Coronary artery (tissue), 2 donors: ENCODE measurements around the gene CENPM.

ENCODE experiments used
- DNase-seq: peaks from one replicate; pipeline ENCODE4 v3.0.0-alpha.2; 2017; ENCODE audit warnings: low spot score
- H3K27ac ChIP-seq, 2 donors: fragments of 200-600 bp; sonication (generic); one replicate each; pipeline ENCODE4 v1.5.1; 2016 to 2019
- H3K4me3 ChIP-seq: fragments of 200-600 bp; sonication (generic); 2 replicates; pipeline ENCODE4 v1.5.1; 2016; ENCODE audit warnings: mild to moderate bottlenecking, moderate library complexity
- CTCF ChIP-seq: fragments of 200-600 bp; sonication (generic); IDR thresholded peaks from one replicate; pipeline ENCODE4 v1.5.1; 2019; ENCODE audit warnings: antibody characterized with exemption

The CENPM gene

GRCh38 chr22:41933411-41934177 is 13.4 kb downstream of the CENPM start:
- DNase-seq = no peak
- TF ChIP-seq CTCF = no peak
- Histone ChIP-seq H3K4me3 (no peak overlapping the region), H3K27ac (no peak overlapping the region)

- DNase-seq = no peak
- TF ChIP-seq CTCF = no peak
- H3K4me3 ChIP-seq = no peak overlapping the region
Observed at GRCh38 chr22:41932353-41932752, 14.6 kb downstream of the CENPM start.

GRCh38 chr22:41931701-41932269 is 15.2 kb downstream of the CENPM start:
- DNase-seq = no peak

More at GRCh38 chr22:41932353-41932752, 14.6 kb downstream of the CENPM start:
- H3K27ac ChIP-seq = no peak overlapping the region

GRCh38 chr22:41929418-41929810 is 17.5 kb downstream of the CENPM start:
- no peak for TF ChIP-seq CTCF
- no peak overlapping the region for H3K27ac ChIP-seq
- no peak overlapping the region for H3K4me3 ChIP-seq
- no peak for DNase-seq

More at GRCh38 chr22:41931701-41932269, 15.2 kb downstream of the CENPM start:
- no peak overlapping the region for H3K4me3 ChIP-seq
- no peak for TF ChIP-seq CTCF
- H3K27ac ChIP-seq = no peak overlapping the region

GRCh38 chr22:41928593-41929417 is 18.1 kb downstream of the CENPM start:
- H3K4me3 ChIP-seq = no peak overlapping the region
- TF ChIP-seq CTCF = no peak
- no peak overlapping the region for H3K27ac ChIP-seq
- DNase-seq = no peak

- no peak overlapping the region for H3K4me3 ChIP-seq
- DNase-seq = no peak
Observed at GRCh38 chr22:41927813-41928212, 19.1 kb downstream of the CENPM start.

More at GRCh38 chr22:41927813-41928212, 19.1 kb downstream of the CENPM start:
- H3K27ac ChIP-seq = no peak overlapping the region
- TF ChIP-seq CTCF = no peak
